ENCODE data around the gene LINGO4.
"Not testable (repeated sequence)": the region's sequence is repeated elsewhere in the genome, so short reads cannot be mapped to it uniquely, and the experiment has no call there.

Gene LINGO4

GRCh38 chr1:151769270-151769669, 35.9 kb downstream of the LINGO4 start:
- H3K36me3 Mint-ChIP-seq (ENCODE audit: low read depth); H3K4me1 Mint-ChIP-seq (ENCODE audit: low read depth); H3K27me3 Mint-ChIP-seq; H3K27ac Mint-ChIP-seq; DNase-seq; H3K4me3 Mint-ChIP-seq; H3K9me3 Mint-ChIP-seq: not testable (repeated sequence)

- peaks cover 13% of the 10 kb centered on the region for H3K4me1 Mint-ChIP-seq (ENCODE audit: low read depth)
- H3K9me3 Mint-ChIP-seq; H3K4me3 Mint-ChIP-seq; DNase-seq; H3K27ac Mint-ChIP-seq; H3K27me3 Mint-ChIP-seq; H3K36me3 Mint-ChIP-seq (ENCODE audit: low read depth): not testable (repeated sequence)
Measured at GRCh38 chr1:151768351-151769066, 36.7 kb downstream of the LINGO4 start.

GRCh38 chr1:151763990-151764389, 41.2 kb downstream of the LINGO4 start:
- peaks cover 47% of the 10 kb centered on the region for H3K36me3 Mint-ChIP-seq (ENCODE audit: low read depth)
- no peaks in the 10 kb centered on the region for H3K9me3 Mint-ChIP-seq
- peak overlapping the region; percentile 94 for H3K4me3 Mint-ChIP-seq

GRCh38 chr1:151762941-151763921, 42.0 kb downstream of the LINGO4 start, which contains the start of gene MRPL9:
Gene MRPL9, minus strand, starts transcription at chr1:151763496. Its CDS starts 17 bp downstream, at chr1:151763479.
- Mint-ChIP-seq H3K4me1 (ENCODE audit: low read depth) (peaks cover 27% of the 10 kb centered on the region), H3K9me3 (no peaks in the 10 kb centered on the region), H3K27ac (peak within 1 kb of the TSS; percentile 91), H3K4me3 (peak within 1 kb of the TSS; percentile 94), H3K36me3 (ENCODE audit: low read depth) (peaks cover 53% of the 10 kb centered on the region), H3K27me3 (no peaks in the 10 kb centered on the region)
- DNase-seq: peak; percentile 92

More at GRCh38 chr1:151763990-151764389, 41.2 kb downstream of the LINGO4 start:
- Mint-ChIP-seq H3K27me3 (no peaks in the 10 kb centered on the region), H3K4me1 (ENCODE audit: low read depth) (peaks cover 29% of the 10 kb centered on the region), H3K27ac (peak overlapping the region; percentile 91)
- DNase-seq: no peak

GRCh38 chr1:151760597-151761385, 44.4 kb downstream of the LINGO4 start:
- no peaks in the 10 kb centered on the region for H3K9me3 Mint-ChIP-seq
- H3K36me3 Mint-ChIP-seq (ENCODE audit: low read depth): peaks cover 76% of the 10 kb centered on the region
- H3K27ac Mint-ChIP-seq: peak overlapping the region; percentile 91
- no peak for DNase-seq
- no peak overlapping the region for H3K4me3 Mint-ChIP-seq
- H3K4me1 Mint-ChIP-seq (ENCODE audit: low read depth): peaks cover 40% of the 10 kb centered on the region
- no peaks in the 10 kb centered on the region for H3K27me3 Mint-ChIP-seq

- no peak for DNase-seq
- Mint-ChIP-seq H3K36me3 (ENCODE audit: low read depth) (peaks cover 87% of the 10 kb centered on the region), H3K4me3 (no peak overlapping the region), H3K27me3 (no peaks in the 10 kb centered on the region), H3K4me1 (ENCODE audit: low read depth) (peaks cover 36% of the 10 kb centered on the region), H3K9me3 (no peaks in the 10 kb centered on the region), H3K27ac (peak overlapping the region; percentile 51)
Measured at GRCh38 chr1:151759241-151759640, 46.0 kb downstream of the LINGO4 start.

- Mint-ChIP-seq H3K27ac (peak overlapping the region; percentile 72), H3K27me3 (peaks cover 4% of the 10 kb centered on the region), H3K9me3 (no peaks in the 10 kb centered on the region), H3K36me3 (ENCODE audit: low read depth) (peaks cover 68% of the 10 kb centered on the region), H3K4me1 (ENCODE audit: low read depth) (peaks cover 18% of the 10 kb centered on the region), H3K4me3 (no peak overlapping the region)
- no peak for DNase-seq
Measured at GRCh38 chr1:151756291-151756690, 48.9 kb downstream of the LINGO4 start.
